ENCODE results near the gene DLX5. TPM values are rescaled to one million over a fixed set of nuclear protein-coding genes. Genes with fewer than 3 reads are reported as not detected.

DLX5 gene
- not detected for total RNA-seq

DNA sequence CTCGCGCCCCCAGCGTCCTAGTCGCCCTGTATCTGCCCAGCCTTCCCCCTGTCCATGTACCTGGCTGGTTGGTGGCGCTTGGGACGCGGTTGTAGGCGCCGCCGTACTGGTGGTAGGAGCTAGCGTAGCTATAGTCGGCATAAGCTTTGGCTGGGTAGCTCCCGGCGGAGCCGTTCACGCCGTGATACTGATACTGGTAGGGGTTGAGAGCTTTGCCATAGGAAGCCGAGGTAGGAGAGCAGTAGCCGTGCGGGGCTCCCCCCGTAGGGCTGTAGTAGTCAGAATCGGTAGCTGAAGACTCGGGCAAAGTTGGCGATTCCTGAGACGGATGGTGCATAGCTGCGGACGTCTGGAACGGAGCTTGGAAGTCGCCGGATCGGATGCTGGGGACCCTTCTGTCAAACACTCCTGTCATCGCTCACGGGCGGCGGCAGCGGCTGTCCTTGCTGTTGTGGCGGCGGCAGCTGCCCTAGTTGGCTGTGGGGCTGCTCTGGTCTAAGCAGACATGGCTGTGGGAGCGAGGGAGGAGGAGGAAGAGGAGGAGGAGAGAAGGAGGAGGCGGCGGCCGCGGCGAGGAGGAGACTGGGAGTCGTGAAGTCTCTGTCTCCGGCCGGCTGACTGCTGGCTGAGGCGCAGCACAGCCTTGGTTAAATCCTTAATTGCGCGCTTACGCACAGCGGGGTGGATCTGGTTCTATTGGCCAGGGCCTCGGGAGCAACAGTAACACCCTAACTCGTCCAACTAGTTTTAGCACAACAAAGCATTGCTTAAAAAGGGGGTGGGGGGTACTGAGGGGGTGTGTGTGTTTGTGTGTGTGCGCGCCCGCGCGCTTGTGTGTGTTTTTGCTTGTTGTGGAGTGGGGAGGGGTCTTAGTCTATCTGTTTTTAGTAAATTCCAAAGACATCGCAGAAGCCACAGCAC, at the start of gene DLX5:
Gene DLX5 (minus strand): TSS at position 623 of the 921 bp plus-strand sequence. CDS start 208 bp downstream, at position 415.

GRCh38 chr7:97005183-97006054, 19.2 kb downstream of the DLX5 start, which contains the start of gene DLX6:
DLX6 (plus strand) TSS chr7:97005553; CDS start chr7:97005978, 425 bp downstream.

Other genes starting within 250 kb of the DLX5 start
- gene DLX6, start 19.3 kb downstream of the DLX5 start, total RNA-seq = not detected
- 10 to 100 TPM; 17.4 to 19.5 TPM for gene SDHAF3, start 92.9 kb upstream of the DLX5 start, total RNA-seq

Data from activated naive CD4-positive, alpha-beta T cell treated with anti-CD3 and anti-CD28 coated beads, Interleukin-2, amount 10 ng/mL, durations not matched to agents 5 hours and 36 hours (primary cell).